Measurements from ENCODE around the gene AGTRAP.

Gene AGTRAP

DNA sequence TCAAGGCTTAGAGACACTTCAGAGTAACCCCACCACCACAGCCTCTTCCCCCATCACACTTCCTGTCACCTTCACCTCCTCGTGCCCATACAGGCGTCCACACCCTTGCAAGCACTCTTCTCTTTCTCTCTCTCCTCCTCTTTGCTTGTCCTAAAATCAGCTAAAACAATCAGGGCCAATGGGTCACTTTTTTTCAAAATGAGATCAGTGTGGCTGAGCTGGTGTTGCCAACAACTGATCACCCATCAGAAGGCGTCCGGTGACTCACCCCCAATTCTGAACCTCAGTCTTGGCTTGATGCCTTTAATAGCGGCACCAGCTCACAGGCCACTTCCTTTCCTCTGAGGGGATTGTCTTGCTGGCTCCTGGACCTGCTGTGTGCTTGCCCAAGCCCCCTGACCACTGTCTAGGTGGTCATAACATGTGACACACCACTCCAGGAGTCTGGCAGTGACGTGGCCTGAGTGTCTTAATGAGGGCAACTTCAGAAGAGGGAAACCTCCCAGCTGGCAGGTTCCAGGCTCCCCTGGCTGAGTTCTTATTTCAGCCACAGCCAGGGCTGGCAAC, 42.8 kb upstream of the AGTRAP start:
- H3K9me3 ChIP-seq (ENCODE audit: control extremely low read depth in 1 of 5, control insufficient read depth in 4 of 5, insufficient read depth in 2 of 5, low read depth in 1 of 5, low read length in 4 of 5): no peaks in the 10 kb centered on the region
- no peak overlapping the region for H3K4me3 ChIP-seq (ENCODE audit: control insufficient read depth in 1 of 7, extremely low read depth in 1 of 7, insufficient read depth in 4 of 7, low read depth in 2 of 7, low read length in 6 of 7)
- peaks cover 6 to 72% (median 34%) of the 10 kb centered on the region in 5 experiments for H3K27me3 ChIP-seq (replicated peaks in 2 of 5; ENCODE audit: control insufficient read depth in 4 of 5, insufficient read depth in 5 of 5, low read length in 4 of 5)
- DNase-seq: peak; percentile 70 to 92 (median 90)
- WGBS (ENCODE audit: insufficient coverage): 2% methylated on average over 6 of the region's 6 CpGs
- CTCF ChIA-PET: interaction anchor here (1.2 to 1.5 kb wide), 3 partner anchors 11 to 29 kb away, joined by 4 to 7 read pairs (median 4); partner anchors contain the start of gene FBXO6
- no peaks in the 10 kb centered on the region for H3K36me3 ChIP-seq (ENCODE audit: control insufficient read depth in 4 of 4, insufficient read depth in 4 of 4, low read length in 3 of 4)
- peaks cover 0 to 34% (median 31%) of the 10 kb centered on the region in 4 experiments for H3K4me1 ChIP-seq (ENCODE audit: control extremely low read depth in 1 of 4, control insufficient read depth in 4 of 4, insufficient read depth in 4 of 4, low read length in 3 of 4)
- no peak overlapping the region for H3K27ac ChIP-seq (ENCODE audit: insufficient read depth in 1 of 2, low read depth in 1 of 2, low read length in 2 of 2, poor library complexity in 1 of 2, severe bottlenecking in 2 of 2)
- POLR2A ChIA-PET: interaction anchor here (0.6 to 1.6 kb wide), 3 partner anchors 29 to 1307 kb away, joined by 3 to 7 read pairs (median 4); partner anchors contain the start of gene FBXO6

DNA sequence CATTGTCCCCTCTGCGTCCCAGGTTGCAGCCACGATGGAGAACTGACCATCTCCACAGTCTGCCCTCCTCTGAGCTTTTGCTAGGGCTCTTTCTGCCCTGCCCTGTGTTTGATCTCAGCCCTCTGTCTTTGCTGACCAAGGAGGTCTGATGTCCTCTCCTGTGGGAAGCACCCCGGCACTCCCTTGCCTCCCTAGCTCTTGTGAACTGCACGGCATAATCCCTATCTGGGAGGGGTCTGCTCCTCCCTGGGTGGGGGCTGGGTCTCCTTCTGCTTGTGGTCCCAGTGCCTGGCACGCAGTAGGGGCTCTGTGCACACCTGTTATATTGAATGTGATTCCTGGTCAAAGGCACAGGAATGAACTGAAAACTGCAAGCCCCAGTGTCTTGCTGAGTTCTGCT, 42.0 kb upstream of the AGTRAP start:
- Histone ChIP-seq H3K9me3 (ENCODE audit: control extremely low read depth in 1 of 5, control insufficient read depth in 4 of 5, insufficient read depth in 2 of 5, low read depth in 1 of 5, low read length in 4 of 5) (no peaks in the 10 kb centered on the region), H3K27ac (ENCODE audit: insufficient read depth in 1 of 2, low read depth in 1 of 2, low read length in 2 of 2, poor library complexity in 1 of 2, severe bottlenecking in 2 of 2) (no peak overlapping the region), H3K36me3 (ENCODE audit: control insufficient read depth in 4 of 4, insufficient read depth in 4 of 4, low read length in 3 of 4) (no peaks in the 10 kb centered on the region), H3K27me3 (replicated peaks in 2 of 5; ENCODE audit: control insufficient read depth in 4 of 5, insufficient read depth in 5 of 5, low read length in 4 of 5) (peaks cover 6 to 67% (median 34%) of the 10 kb centered on the region in 5 experiments), H3K4me1 (ENCODE audit: control extremely low read depth in 1 of 4, control insufficient read depth in 4 of 4, insufficient read depth in 4 of 4, low read length in 3 of 4) (peaks cover 0 to 34% (median 31%) of the 10 kb centered on the region in 4 experiments), H3K4me3 (ENCODE audit: control insufficient read depth in 1 of 7, extremely low read depth in 1 of 7, insufficient read depth in 4 of 7, low read depth in 2 of 7, low read length in 6 of 7) (no peak overlapping the region)
- ChIA-PET POLR2A (interaction anchor here (0.6 kb wide), 1 partner anchor 350 kb away, joined by 3 read pairs; no protein-coding TSS in a partner anchor), CTCF (interaction anchor here (1.2 to 2.2 kb wide), 5 partner anchors 11 to 30 kb away, joined by 4 to 9 read pairs (median 6); partner anchors contain the start of gene FBXO6)
- DNase-seq: no peak
- 67% methylated on average over 4 of the region's 5 CpGs for WGBS (ENCODE audit: insufficient coverage)

GRCh38 chr1:11695861-11696260, 40.1 kb upstream of the AGTRAP start:
- peaks cover 0 to 58% (median 33%) of the 10 kb centered on the region in 5 experiments for H3K27me3 ChIP-seq (replicated peaks in 2 of 5; ENCODE audit: control insufficient read depth in 4 of 5, insufficient read depth in 5 of 5, low read length in 4 of 5)

GRCh38 chr1:11697188-11697892, 38.6 kb upstream of the AGTRAP start:
- no peaks in the 10 kb centered on the region for H3K9me3 ChIP-seq (ENCODE audit: control extremely low read depth in 1 of 5, control insufficient read depth in 4 of 5, insufficient read depth in 2 of 5, low read depth in 1 of 5, low read length in 4 of 5)
- ChIA-PET POLR2A (no interaction called here), CTCF (interaction anchor here (0.6 to 2.2 kb wide), 3 partner anchors 10 to 32 kb away, joined by 4 to 12 read pairs (median 5); no protein-coding TSS in a partner anchor)
- DNase-seq: no peak
- no peaks in the 10 kb centered on the region for H3K36me3 ChIP-seq (ENCODE audit: control insufficient read depth in 4 of 4, insufficient read depth in 4 of 4, low read length in 3 of 4)
- WGBS (ENCODE audit: insufficient coverage): 82% methylated on average over 7 of the region's 8 CpGs
- H3K27ac ChIP-seq (ENCODE audit: insufficient read depth in 1 of 2, low read depth in 1 of 2, low read length in 2 of 2, poor library complexity in 1 of 2, severe bottlenecking in 2 of 2): no peak overlapping the region
- H3K4me3 ChIP-seq (ENCODE audit: control insufficient read depth in 1 of 7, extremely low read depth in 1 of 7, insufficient read depth in 4 of 7, low read depth in 2 of 7, low read length in 6 of 7): no peak overlapping the region
- peaks cover 0 to 19% (median 15%) of the 10 kb centered on the region in 4 experiments for H3K4me1 ChIP-seq (ENCODE audit: control extremely low read depth in 1 of 4, control insufficient read depth in 4 of 4, insufficient read depth in 4 of 4, low read length in 3 of 4)
- peaks cover 0 to 56% (median 37%) of the 10 kb centered on the region in 5 experiments for H3K27me3 ChIP-seq (replicated peaks in 2 of 5; ENCODE audit: control insufficient read depth in 4 of 5, insufficient read depth in 5 of 5, low read length in 4 of 5)

More at GRCh38 chr1:11695861-11696260, 40.1 kb upstream of the AGTRAP start:
- POLR2A ChIA-PET: no interaction called here
- Histone ChIP-seq H3K4me1 (ENCODE audit: control extremely low read depth in 1 of 4, control insufficient read depth in 4 of 4, insufficient read depth in 4 of 4, low read length in 3 of 4) (peaks cover 0 to 27% (median 25%) of the 10 kb centered on the region in 4 experiments), H3K9me3 (ENCODE audit: control extremely low read depth in 1 of 5, control insufficient read depth in 4 of 5, insufficient read depth in 2 of 5, low read depth in 1 of 5, low read length in 4 of 5) (no peaks in the 10 kb centered on the region), H3K4me3 (ENCODE audit: control insufficient read depth in 1 of 7, extremely low read depth in 1 of 7, insufficient read depth in 4 of 7, low read depth in 2 of 7, low read length in 6 of 7) (no peak overlapping the region), H3K36me3 (ENCODE audit: control insufficient read depth in 4 of 4, insufficient read depth in 4 of 4, low read length in 3 of 4) (no peaks in the 10 kb centered on the region), H3K27ac (ENCODE audit: insufficient read depth in 1 of 2, low read depth in 1 of 2, low read length in 2 of 2, poor library complexity in 1 of 2, severe bottlenecking in 2 of 2) (no peak overlapping the region)
- DNase-seq: no peak
- CTCF ChIA-PET: interaction anchor here (0.9 to 2.2 kb wide), 6 partner anchors 12 to 46 kb away, joined by 3 to 9 read pairs (median 4); no protein-coding TSS in a partner anchor
- 80% methylated on average over 5 of the region's 6 CpGs for WGBS (ENCODE audit: insufficient coverage)

- Histone ChIP-seq H3K36me3 (ENCODE audit: control insufficient read depth in 4 of 4, insufficient read depth in 4 of 4, low read length in 3 of 4) (no peaks in the 10 kb centered on the region), H3K4me1 (ENCODE audit: control extremely low read depth in 1 of 4, control insufficient read depth in 4 of 4, insufficient read depth in 4 of 4, low read length in 3 of 4) (peaks cover 0 to 14% (median 10%) of the 10 kb centered on the region in 4 experiments), H3K4me3 (ENCODE audit: control insufficient read depth in 1 of 7, extremely low read depth in 1 of 7, insufficient read depth in 4 of 7, low read depth in 2 of 7, low read length in 6 of 7) (no peak overlapping the region), H3K27me3 (replicated peaks in 2 of 5; ENCODE audit: control insufficient read depth in 4 of 5, insufficient read depth in 5 of 5, low read length in 4 of 5) (peaks cover 0 to 51% (median 33%) of the 10 kb centered on the region in 5 experiments), H3K27ac (ENCODE audit: insufficient read depth in 1 of 2, low read depth in 1 of 2, low read length in 2 of 2, poor library complexity in 1 of 2, severe bottlenecking in 2 of 2) (no peak overlapping the region), H3K9me3 (ENCODE audit: control extremely low read depth in 1 of 5, control insufficient read depth in 4 of 5, insufficient read depth in 2 of 5, low read depth in 1 of 5, low read length in 4 of 5) (no peaks in the 10 kb centered on the region)
- ChIA-PET CTCF (interaction anchor here (1.1 to 2.2 kb wide), 3 partner anchors 10 to 19 kb away, joined by 3 to 12 read pairs (median 5); no protein-coding TSS in a partner anchor), POLR2A (no interaction called here)
- DNase-seq: no peak
- WGBS (ENCODE audit: insufficient coverage): 100% methylated on average over 1 of the region's 5 CpGs
Measured at GRCh38 chr1:11697893-11698210, 38.1 kb upstream of the AGTRAP start.

DNA sequence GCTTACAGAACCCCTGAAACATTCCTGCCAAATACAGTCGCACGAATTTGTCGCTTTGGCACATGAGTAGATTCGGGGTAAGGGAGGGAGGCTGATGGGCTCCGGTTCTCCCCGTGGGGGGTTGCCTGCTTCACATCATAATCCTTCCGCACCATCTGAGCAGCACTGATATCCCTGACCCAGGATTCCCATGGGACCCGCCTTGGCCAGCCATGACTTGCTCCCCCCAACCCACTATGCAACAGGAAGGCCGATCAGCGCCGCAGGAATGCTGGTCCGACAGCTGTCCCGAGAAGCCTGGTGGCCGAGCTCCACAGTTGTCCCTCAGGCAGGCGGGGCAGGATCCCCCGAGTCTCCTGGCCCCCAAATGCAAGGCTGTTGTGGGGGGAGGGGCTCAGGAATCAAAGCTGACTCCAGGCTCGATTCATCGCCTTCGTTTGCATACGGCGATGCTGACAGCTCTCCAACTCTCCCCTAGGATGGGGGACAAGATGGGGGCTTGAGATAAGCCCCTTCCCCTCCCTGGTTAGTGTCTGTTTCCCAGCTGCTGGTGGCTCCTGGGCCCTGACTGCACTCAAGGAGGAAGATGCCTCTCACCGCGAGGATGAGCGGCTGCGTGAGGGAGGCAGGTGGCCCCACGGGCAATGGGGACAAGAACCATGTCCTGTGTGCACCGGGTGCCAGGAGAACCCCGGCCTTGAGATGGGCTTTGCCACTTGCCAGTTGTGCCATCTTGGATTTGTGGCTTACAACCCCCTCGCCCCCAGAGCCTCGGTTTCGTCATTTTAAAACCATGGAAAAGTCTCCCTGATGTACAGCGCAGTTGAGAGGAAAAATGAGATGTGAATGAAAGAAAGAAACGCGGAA, 35.1 kb upstream of the AGTRAP start:
- Histone ChIP-seq H3K27ac (ENCODE audit: insufficient read depth in 1 of 2, low read depth in 1 of 2, low read length in 2 of 2, poor library complexity in 1 of 2, severe bottlenecking in 2 of 2) (no peak overlapping the region), H3K4me3 (ENCODE audit: control insufficient read depth in 1 of 7, extremely low read depth in 1 of 7, insufficient read depth in 4 of 7, low read depth in 2 of 7, low read length in 6 of 7) (no peak overlapping the region), H3K27me3 (replicated peaks in 2 of 5; ENCODE audit: control insufficient read depth in 4 of 5, insufficient read depth in 5 of 5, low read length in 4 of 5) (peaks cover 0 to 51% (median 29%) of the 10 kb centered on the region in 5 experiments), H3K36me3 (ENCODE audit: control insufficient read depth in 4 of 4, insufficient read depth in 4 of 4, low read length in 3 of 4) (no peaks in the 10 kb centered on the region), H3K9me3 (ENCODE audit: control extremely low read depth in 1 of 5, control insufficient read depth in 4 of 5, insufficient read depth in 2 of 5, low read depth in 1 of 5, low read length in 4 of 5) (no peaks in the 10 kb centered on the region), H3K4me1 (ENCODE audit: control extremely low read depth in 1 of 4, control insufficient read depth in 4 of 4, insufficient read depth in 4 of 4, low read length in 3 of 4) (peaks cover 0 to 4% (median 0%) of the 10 kb centered on the region in 4 experiments)
- WGBS (ENCODE audit: insufficient coverage): 44% methylated on average over 27 of the region's 34 CpGs
- ChIA-PET POLR2A (interaction anchor here (0.6 kb wide), 1 partner anchor 31 kb away, joined by 4 read pairs; no protein-coding TSS in a partner anchor), CTCF (interaction anchor here (0.8 kb wide), 1 partner anchor 50 kb away, joined by 3 read pairs; no protein-coding TSS in a partner anchor)
- DNase-seq: no peak
